Natural killer cell (primary cell): ENCODE measurements around the gene FARP1. TPM values are rescaled to one million over a fixed set of nuclear protein-coding genes. Genes with fewer than 3 reads are reported as not detected.

Source experiments
- ATAC-seq, 3 donors: fragments of 150-1000 bp in 2 of 3; fragments of 200-7000 bp in 1 of 3; cut with Tn5 transposase; 1 replicate in 1 of 3; 2 replicates in 2 of 3; pipeline ENCODE4 v1.10.0; 2021; ENCODE audit warnings: mild to moderate bottlenecking in 2 of 3, moderate library complexity in 2 of 3
- DNase-seq, 2 donors: peaks; one replicate each; pipeline versions ENCODE4 v3.0.0 to v3.0.0-alpha.2; 2013 to 2021; ENCODE audit warnings: mixed read lengths in 1 of 2
- H3K27ac ChIP-seq: one replicate; pipeline ENCODE4 v1.5.1; 2013; ENCODE audit warnings: mild to moderate bottlenecking, low read length
- H3K27me3 ChIP-seq: one replicate; pipeline ENCODE4 v1.6.1; 2013; ENCODE audit warnings: low read length; ENCODE audit not compliant: control insufficient read depth, insufficient read depth
- H3K36me3 ChIP-seq: one replicate; pipeline ENCODE4 v1.6.1; 2013; ENCODE audit warnings: low read length; ENCODE audit not compliant: control insufficient read depth, insufficient read depth
- H3K4me1 ChIP-seq: one replicate; pipeline ENCODE4 v1.6.1; 2013; ENCODE audit warnings: low read length; ENCODE audit not compliant: control insufficient read depth, insufficient read depth
- H3K4me3 ChIP-seq: one replicate; pipeline ENCODE4 v1.5.1; 2013; ENCODE audit warnings: low read length
- H3K9me3 ChIP-seq: one replicate; pipeline ENCODE4 v1.6.1; 2013; ENCODE audit warnings: low read length; ENCODE audit not compliant: control insufficient read depth, insufficient read depth
- H3K27ac Mint-ChIP-seq, 2 donors: one replicate each; pipeline ENCODE4 v1.8.0; 2022; ENCODE audit warnings: mild to moderate bottlenecking in 2 of 2, mixed read lengths in 2 of 2, moderate library complexity in 1 of 2
- H3K27me3 Mint-ChIP-seq, 2 donors: one replicate each; pipeline ENCODE4 v1.8.0; 2022; ENCODE audit warnings: low read depth in 2 of 2, mixed read lengths in 2 of 2
- H3K36me3 Mint-ChIP-seq: one replicate; pipeline ENCODE4 v1.8.0; 2022; ENCODE audit warnings: mixed read lengths
- H3K4me1 Mint-ChIP-seq, 2 donors: one replicate each; pipeline ENCODE4 v1.8.0; 2022; ENCODE audit warnings: mixed read lengths in 2 of 2
- H3K4me3 Mint-ChIP-seq: one replicate; pipeline ENCODE4 v1.8.0; 2022; ENCODE audit warnings: mild to moderate bottlenecking, moderate library complexity, mixed read lengths
- H3K9me3 Mint-ChIP-seq, 2 donors: one replicate each; pipeline ENCODE4 v1.8.0; 2022; ENCODE audit warnings: mixed read lengths in 2 of 2
- CTCF ChIP-seq: fragments of 200-600 bp; IDR thresholded peaks from one replicate; pipeline ENCODE4 v1.8.0; 2022; ENCODE audit warnings: antibody characterized with exemption
- WGBS: methylation state at CpG from one replicate; pipeline ENCODE4 v1.1.7; 2013; ENCODE audit warnings: missing lambda C conversion rate; ENCODE audit not compliant: insufficient coverage; 5-methylcytosine and 5-hydroxymethylcytosine counted together
- intact Hi-C: fragments of 100-400 bp; cut with micrococcal nuclease; formaldehyde crosslinking; loops from one replicate; pipeline ENCODE4 v1.14.2; 2022
- total RNA-seq, 4 donors: library from RNA; stranded (reverse); fragments of 120-200 nt in 1 of 4; gene quantifications; one replicate each; pipeline versions ENCODE4 v1.2.3 to v1.2.4, GENCODE V29; 2013 to 2022

FARP1 gene
- total RNA-seq, 3 donors from 2014 or later (not counting 1 experiment from before 2014, with no cell fraction given) = 0.71 to 1.2 (median 1.1) TPM

DNA sequence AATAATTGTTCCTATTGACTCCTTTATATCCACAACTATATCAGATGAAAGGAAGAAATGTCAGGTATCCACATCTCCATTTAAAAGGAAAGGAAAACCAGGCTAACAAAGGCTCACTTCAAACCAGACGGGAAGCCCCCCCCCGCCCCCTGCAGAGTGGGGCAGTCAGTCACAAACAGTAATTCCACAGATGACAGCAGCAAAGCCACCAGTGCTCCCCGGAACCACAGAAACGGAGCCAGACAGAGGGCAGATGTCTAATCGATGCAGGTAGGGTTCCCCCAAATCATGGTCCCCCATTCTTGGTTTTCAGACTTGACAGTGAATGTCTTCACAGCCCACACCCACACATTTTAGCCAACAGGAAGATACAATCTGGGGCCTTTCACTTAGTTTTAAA is 333.2 kb downstream of the FARP1 start:
- H3K4me3 ChIP-seq = no peak overlapping the region
- no peaks in the 10 kb centered on the region for H3K36me3 Mint-ChIP-seq
- H3K27ac Mint-ChIP-seq = peak overlapping the region; percentile 85 to 87
- peak overlapping the region; percentile 69 for H3K27ac ChIP-seq
- no peaks in the 10 kb centered on the region for H3K27me3 Mint-ChIP-seq
- peaks cover 10% of the 10 kb centered on the region for H3K36me3 ChIP-seq
- no peak for TF ChIP-seq CTCF
- H3K4me1 Mint-ChIP-seq = peaks cover 54 to 62% of the 10 kb centered on the region in 2 donors
- H3K4me1 ChIP-seq = peaks cover 36% of the 10 kb centered on the region
- WGBS = 14% methylated on average over 5 of the region's 5 CpGs
- H3K27me3 ChIP-seq = no peaks in the 10 kb centered on the region
- H3K4me3 Mint-ChIP-seq = peak overlapping the region; percentile 75
- no peaks in the 10 kb centered on the region for H3K9me3 Mint-ChIP-seq
- H3K9me3 ChIP-seq = no peaks in the 10 kb centered on the region
- ATAC-seq = peak; percentile 34 to 50 (median 42)
- intact Hi-C loops = loop anchor here (1.0 kb wide), 1 partner anchor 101 kb away; the partner anchor contains the start of gene STK24
- peak in 1 of 2 donors; percentile 83 for DNase-seq

DNA sequence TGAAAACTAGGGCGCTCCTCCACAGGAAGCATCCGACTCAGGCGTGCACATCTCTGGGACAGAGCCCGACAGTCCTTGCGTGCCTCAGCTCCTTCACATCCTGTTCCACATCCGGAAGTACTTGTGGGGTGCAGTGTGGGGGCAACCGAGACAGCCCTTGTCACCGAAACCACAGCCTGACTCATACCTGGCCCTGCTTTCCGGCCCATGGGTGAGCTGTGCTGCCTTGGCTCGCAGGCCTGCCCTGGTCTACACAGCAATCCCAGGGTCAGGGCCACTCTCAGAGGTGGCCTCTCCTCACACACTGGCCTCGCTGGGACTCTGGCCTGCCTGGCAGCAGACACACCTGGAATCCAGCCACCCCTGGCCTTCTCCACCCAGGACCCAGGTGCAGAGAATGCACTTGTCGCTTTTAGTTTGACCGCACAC is 333.7 kb downstream of the FARP1 start:
- TF ChIP-seq CTCF = no peak
- Mint-ChIP-seq H3K9me3 (no peaks in the 10 kb centered on the region), H3K36me3 (no peaks in the 10 kb centered on the region), H3K27ac (peak overlapping the region; percentile 85 to 87), H3K4me1 (peaks cover 56 to 59% of the 10 kb centered on the region in 2 donors), H3K27me3 (no peaks in the 10 kb centered on the region), H3K4me3 (peak overlapping the region; percentile 75)
- Histone ChIP-seq H3K27me3 (no peaks in the 10 kb centered on the region), H3K4me3 (no peak overlapping the region), H3K9me3 (no peaks in the 10 kb centered on the region), H3K4me1 (peaks cover 36% of the 10 kb centered on the region), H3K36me3 (peaks cover 10% of the 10 kb centered on the region), H3K27ac (peak overlapping the region; percentile 69)
- ATAC-seq (peak; percentile 90 to 94 (median 94)), DNase-seq (peak; percentile 58 to 95)
- intact Hi-C loops = loop anchor here (1.0 kb wide), 1 partner anchor 101 kb away; the partner anchor contains the start of gene STK24
- 14% methylated on average over 13 of the region's 13 CpGs for WGBS

DNA sequence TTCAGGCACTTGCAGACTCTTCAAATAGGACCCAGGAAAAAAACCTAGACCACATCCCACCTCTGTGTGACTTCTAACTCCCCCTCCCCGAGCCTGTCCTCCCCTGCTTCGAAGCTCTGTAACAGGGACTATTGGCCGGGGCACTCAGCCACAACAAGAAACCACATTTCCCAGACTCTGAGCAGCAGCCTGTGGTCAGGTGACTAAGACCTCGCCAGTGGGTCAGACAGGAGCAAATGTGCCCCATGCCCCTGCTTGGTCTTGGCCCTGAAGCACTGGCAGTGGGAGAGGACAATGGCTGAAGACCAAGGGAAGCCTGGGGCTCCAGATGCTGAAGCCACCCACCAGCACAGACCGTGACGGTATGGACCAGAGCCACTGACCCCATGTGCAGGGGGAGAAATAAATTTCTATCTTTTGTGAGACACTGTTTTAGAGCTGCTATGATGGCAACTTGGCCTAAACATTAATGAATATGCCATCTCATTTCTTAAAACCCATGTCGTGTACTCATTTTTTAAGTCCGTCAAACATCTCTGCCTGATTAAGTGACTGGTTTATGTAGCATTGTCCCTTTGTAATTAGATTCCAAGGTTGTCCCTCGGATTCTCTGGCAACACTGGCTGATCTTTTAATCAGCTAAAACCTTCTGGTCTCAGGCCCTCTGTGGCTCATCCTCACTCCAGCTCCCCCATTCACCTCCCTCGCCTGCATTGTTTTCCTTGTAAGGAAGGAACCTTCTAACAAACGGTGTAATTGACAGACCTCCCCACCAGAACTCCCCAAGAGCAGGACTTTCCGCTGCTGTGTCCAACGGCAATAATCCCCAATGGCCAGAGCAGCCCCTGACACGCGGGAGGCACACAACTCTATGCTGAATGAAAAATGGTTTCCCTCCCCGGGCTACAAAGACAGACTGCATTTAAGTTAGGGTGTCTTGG is 335.6 kb downstream of the FARP1 start:
- Mint-ChIP-seq H3K36me3 (no peaks in the 10 kb centered on the region), H3K27ac (peak overlapping the region; percentile 45 to 83), H3K27me3 (no peaks in the 10 kb centered on the region), H3K4me3 (peak overlapping the region; percentile 72), H3K4me1 (peaks cover 41 to 46% of the 10 kb centered on the region in 2 donors), H3K9me3 (no peaks in the 10 kb centered on the region)
- Histone ChIP-seq H3K27me3 (no peaks in the 10 kb centered on the region), H3K27ac (no peak overlapping the region), H3K4me3 (no peak overlapping the region), H3K36me3 (peaks cover 4% of the 10 kb centered on the region), H3K4me1 (peaks cover 38% of the 10 kb centered on the region), H3K9me3 (no peaks in the 10 kb centered on the region)
- DNase-seq = peak; percentile 23 to 38
- intact Hi-C loops = no loop called here
- TF ChIP-seq CTCF = no peak
- WGBS = 65% methylated on average over 16 of the region's 16 CpGs
- ATAC-seq = peak in 1 of 3 donors; percentile 22
